Activated CD4-positive, alpha-beta T cell treated with anti-CD3 and anti-CD28 coated beads for 24 hours (primary cell): ENCODE data around the gene STOX1.
A peak's percentile ranks its signal among the peaks of the same experiment; 100 is the strongest.
"Not testable (repeated sequence)": the region's sequence is repeated elsewhere in the genome, so short reads cannot be mapped to it uniquely, and the experiment has no call there.

Experiments used
- DNase-seq, 2 donors: peaks; one replicate each; pipeline ENCODE4 v3.0.0-alpha.2; 2020; ENCODE audit warnings: low read depth in 2 of 2

The STOX1 gene

DNA sequence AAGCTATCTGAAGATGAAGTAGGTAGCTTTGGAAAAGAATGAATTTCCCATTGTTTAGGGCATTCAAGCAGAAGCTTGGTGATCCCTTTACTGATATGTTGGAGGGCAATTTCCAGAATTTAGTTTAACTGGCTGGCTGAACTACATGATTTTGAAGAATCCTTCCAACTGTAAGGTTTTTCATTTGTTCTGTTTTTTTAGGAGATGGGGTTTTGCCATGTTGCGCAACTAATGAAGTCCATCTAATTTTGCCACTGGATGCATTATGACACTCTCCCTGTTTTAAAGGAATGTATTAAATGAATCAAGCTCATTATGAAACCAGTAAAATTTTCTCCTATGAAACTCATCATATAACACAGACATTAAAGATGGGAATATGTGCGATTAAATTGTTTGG is 67.7 kb downstream of the STOX1 start:
- no peak for DNase-seq

DNA sequence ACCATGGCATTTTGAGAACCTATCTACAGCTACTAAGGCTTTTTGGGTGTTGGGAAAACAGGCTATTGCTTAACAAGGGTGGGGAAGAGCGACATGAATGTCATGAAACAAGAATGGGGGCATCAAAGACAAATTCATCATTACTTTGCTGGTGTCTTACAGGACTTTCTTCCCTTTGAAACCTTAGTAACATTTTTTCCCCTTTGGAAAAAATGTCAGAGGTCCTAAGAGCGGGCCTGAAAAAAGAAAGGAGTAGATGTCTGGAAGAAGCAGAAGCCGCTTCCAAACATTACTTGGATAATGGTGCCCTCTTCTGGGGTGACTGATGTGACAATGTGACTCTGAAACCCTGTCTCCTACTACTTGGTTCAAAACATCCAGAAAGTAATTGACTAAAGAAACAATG is 70.0 kb downstream of the STOX1 start:
- DNase-seq, result no peak

DNA sequence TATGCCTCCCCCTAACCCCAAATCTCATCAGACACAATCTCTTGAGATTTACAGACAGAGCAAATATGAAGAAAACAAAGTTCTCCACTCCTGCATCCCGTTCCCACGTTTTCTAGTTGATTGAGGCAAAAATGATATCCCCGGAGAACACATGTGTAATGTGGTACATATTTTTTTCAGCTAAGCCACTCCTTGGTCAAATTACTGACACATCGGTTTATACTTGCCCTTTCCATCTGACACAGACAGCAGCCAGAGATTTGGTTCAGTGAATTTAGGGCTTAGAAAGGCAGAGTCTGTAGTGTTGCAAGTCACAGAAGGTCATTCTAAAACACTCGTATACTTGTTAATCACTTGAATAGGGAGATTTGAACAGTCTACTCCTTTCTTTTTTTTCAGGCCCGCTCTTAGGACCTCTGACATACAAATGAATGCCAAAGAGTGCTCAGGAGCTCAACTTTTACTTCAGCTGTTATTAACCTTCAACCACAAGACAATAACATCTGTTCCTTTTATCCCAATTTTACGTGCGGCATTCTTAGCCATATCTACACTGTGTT is 71.9 kb downstream of the STOX1 start:
- no peak for DNase-seq

DNA sequence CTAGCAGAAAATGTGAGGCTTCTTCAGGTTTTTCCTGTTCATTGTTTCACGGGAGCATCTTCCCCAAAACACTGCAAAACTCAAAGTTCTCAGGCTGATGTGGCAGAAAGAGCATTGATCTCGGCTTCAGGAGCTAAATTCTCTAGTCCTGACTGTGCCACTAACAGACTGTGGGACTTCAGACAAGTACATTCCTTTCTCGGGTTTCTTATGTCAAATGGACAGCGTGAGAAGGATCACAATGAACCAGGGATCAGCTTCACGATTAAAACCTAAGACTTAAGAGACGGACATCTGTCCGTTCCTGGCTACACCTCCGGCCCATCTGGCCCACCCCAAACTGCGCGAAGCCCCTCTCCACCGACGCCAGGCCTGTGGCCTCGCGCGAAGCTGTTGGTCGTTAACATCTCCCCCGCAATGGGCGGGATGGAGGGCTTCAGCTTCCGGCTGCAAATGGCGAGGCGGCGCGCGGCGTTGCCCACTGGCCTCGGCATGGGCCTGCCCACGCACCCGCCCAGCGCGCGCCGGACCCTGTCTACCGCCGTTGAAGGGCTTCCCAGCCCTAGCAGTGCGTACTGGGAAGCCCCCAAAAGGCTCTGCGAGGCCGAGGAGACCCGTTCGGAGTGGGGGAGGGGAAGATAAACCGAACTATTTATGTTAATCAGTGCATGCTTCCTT is 73.2 kb downstream of the STOX1 start:
- DNase-seq, result no peak

DNA sequence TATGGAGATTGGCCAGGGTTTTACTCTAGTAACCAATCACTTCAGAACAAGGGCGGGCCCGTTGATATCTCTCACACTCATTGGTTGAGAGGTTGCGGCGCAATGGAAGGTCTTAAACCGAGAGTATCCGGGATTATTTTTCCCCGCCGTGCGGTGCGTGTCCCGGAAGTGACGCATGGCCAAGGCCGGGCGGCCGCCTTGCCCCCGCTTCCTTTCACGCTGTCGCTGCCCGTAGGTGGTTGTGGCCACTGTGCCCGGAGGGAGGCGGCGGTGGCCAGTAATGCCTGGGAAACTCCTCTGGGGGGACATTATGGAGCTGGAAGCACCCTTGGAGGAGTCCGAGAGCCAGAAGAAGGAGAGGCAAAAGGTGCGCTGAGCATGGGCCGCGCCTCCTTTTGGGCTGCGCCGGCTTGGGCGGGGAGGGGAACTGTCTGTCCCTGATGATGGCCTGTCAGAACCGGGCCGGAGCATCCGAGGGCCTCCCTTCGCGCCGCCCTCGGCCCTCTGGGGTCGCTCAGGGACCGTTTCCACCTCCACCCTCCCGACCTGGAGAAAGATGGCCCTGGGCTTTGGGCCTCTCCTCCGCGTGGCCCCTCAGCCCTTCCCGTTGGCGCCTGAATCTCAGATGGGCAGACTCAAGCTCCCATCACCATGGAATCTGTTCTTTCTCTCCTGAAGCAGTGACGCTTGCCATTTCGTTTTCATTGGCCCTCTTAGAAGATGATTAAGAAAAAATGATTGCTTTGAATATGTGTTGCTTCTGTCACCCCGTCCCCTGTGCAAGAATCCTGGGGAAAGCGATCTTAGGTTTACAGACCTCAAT is 74.0 kb downstream of the STOX1 start, which contains the start of gene DDX50:
TSS of gene DDX50 (plus strand) at position 211 of the 823 bp plus-strand sequence. CDS start at position 281, 70 bp downstream.
- DNase-seq, result peak; percentile 90 to 92

DNA sequence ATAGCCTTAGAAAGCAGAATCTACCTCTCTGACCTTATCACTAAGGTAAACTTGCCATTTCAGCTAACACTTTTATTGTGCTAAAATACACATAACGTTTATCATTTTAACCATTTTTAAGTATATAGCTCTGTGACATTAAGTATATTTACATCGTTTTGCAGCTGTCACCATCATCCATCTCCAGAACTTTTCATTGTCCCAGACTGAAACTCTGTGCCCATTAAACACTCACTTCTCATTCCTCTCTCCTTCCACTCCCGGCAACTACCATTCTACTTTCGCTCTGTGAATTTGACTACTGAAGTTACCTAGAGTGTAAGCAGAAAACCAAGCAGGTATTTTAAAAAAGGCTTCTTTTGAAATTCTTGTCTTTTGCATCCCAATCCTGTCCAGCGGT is 75.1 kb downstream of the STOX1 start:
- no peak for DNase-seq

DNA sequence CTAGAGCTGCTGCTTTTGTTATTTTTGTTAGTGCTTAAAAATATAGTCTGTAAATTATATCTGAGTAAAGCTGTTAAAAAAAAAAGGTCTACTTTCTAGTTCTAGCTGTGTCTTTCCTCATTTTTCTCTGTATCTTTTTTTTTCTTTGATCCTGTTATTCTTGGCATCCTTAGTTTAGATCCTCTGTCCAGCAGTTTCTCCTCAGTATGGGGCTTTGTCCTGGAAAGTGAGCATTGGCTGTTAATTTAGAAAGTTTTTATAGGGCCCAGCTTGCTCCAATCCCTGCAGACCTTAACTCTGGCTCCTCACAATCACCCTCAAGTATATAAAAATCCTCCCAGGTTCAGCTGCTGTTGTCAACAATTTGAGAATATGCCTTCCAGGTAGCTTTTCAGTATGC is 97.3 kb downstream of the STOX1 start:
- no peak for DNase-seq

DNA sequence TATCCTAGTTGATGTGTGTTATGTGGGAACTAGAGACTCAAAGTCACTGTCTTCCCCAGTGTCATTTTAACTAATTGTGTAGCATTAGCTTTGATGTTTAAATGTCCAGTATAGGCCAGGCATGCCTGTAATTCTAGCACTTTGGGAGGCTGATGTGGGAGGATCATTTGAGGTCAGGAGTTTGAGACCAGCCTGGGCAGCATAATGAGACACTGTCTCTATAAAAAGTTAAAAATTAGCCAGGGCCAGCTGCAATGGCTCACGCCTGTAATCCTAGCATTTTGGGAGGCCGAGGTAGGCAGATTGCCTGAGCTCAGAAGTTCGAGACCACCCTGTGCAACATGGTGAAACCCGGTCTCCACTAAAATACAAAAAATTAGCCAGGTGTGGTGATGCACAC is 98.2 kb downstream of the STOX1 start:
- no peak for DNase-seq

DNA sequence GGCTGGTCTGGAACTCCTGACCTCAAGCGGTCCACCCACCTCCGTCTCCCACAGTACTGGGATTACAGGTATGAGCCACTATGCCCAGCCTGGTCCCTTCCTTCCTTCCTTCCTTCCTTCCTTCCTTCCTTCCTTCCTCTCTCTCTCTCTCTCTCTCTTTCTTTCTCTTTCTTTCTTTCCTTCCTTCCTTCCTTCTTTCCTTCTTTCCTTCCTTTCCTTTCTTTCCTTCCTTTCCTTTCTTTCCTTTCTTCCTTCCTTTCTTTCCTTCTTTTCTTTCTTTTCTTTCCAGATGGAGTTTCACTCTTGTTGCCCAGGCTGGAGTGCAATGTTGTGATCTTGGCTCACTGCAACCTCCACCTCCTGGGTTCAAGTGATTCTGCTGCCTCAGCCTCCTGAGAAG is 101.8 kb downstream of the STOX1 start:
- DNase-seq, result not testable (repeated sequence)

DNA sequence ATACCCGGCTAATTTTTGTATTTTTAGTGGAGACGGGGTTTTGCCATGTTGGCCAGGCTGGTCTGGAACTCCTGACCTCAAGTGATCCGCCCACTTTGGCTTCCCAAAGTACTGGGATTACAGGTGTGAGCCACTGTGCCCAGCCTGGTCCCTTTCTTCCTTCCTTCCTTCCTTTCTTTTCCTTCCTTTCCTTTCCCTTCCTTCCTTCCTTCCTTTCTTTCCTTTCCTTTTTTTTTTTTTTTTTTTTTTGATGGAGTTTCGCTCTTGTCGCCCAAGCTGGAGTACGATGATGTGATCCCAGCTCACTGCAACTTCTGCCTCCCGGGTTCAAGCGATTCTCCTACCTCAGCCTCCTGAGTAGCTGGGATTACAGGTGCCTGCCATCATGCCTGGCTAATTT is 102.6 kb downstream of the STOX1 start:
- not testable (repeated sequence) for DNase-seq

DNA sequence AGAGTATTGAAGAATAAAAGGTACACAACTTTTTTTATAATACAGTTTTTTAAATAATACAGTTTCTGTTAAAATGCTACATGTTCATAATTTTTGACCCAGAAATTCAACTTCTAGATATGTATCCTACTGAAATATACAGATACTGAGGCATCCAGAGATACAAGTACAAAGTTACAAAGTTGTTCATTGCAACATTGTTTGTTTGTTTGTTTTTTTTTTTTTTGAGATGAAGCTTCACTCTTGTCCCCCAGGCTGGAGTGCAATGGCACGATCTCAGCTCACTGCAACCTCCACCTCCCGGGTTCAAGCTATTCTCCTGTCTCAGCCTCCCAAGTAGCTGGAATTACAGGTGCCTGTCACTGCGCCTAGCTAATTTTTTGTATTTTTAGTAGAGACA is 105.5 kb downstream of the STOX1 start:
- DNase-seq, result not testable (repeated sequence)

DNA sequence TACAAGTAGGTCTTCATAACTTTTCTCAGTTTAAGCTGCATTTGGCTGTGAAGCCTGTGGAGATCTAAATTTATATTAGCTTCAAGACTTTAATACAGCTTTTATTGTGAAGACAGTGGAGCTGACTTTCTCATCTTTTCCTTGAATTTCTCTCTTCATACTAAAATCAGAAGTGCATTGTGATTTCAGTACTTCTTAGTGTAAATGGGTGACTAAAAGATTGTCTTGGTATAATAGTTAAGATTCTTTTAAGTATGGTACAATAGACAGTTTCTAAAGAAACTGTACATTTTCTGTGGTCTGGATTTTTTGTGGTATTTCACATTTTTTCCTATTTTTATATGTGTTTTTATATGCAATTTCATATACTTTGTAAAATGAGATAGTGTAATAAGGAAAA is 107.7 kb downstream of the STOX1 start:
- no peak for DNase-seq

DNA sequence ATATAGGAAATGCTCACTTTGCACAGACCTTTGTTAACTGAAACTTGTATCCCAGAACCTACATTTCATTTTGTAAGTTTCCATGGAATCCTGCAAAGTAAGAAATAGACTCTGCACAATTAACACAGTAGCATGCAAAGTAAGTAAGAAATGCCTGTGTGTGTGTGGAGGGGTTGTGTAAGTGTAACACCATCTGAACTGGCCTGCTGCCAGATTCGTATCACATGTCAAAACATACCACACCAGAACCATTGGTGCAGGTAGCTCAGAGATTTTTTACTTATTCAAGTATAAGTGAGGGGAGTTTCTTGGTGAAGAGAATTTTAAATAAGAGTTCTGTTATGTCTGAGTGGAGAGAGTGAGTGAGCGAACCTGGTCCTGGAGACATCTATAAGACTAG is 110.8 kb downstream of the STOX1 start:
- DNase-seq, result no peak

DNA sequence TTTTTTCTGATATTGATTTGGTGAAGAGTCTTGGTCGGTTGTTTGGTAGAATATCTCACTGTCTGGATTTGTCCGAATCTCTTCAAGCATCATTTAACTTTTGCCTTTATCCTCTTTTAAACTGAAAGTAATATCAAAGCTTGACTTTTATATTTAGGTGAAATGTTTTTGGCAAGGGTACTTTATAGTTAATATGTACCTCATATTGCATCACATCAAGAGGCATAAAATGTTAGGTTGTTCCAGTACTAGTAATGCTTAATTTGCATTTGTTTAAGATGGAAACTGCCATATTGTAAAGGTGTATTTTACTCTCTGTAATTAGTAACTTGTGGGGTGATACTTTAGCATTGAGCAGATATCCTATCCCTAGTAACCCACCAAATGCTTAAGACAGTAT is 111.6 kb downstream of the STOX1 start:
- DNase-seq, result no peak

DNA sequence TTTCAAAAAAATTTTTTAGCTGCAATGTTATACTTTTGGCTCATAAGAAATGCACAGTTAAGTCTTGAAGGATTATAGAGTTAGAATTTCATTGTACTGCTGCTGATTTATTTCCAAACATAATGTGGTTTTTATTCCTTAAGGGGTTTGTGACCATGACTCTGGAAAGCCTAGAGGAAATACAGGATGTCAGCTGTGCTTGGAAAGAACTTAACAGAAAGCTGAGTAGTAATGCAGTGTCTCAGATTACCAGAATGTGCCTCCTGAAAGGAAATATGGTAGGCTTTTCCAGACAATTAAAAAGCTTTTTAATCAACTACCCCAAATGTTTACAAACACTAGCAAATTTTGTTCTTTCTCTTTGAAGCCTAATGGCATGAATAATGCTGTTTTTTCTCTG is 113.6 kb downstream of the STOX1 start:
- not testable (repeated sequence) for DNase-seq
